Transverse colon (tissue), 4 donors: Measurements from ENCODE around the gene ATP2A1. TPM values are rescaled to one million over a fixed set of nuclear protein-coding genes. Genes with fewer than 3 reads are reported as not detected.

Experiments used
- DNase-seq: peaks from one replicate; pipeline ENCODE4 v3.0.0-alpha.2; 2019
- H3K27ac ChIP-seq, 4 donors: fragments of 200-600 bp; sonication (generic); 2 replicates each; pipeline ENCODE4 v1.5.1; 2016 to 2018; ENCODE audit warnings: inconsistent platforms in 4 of 4
- H3K27me3 ChIP-seq: fragments of 200-600 bp; sonication (generic); 2 replicates; pipeline ENCODE4 v1.5.1; 2017; ENCODE audit warnings: inconsistent platforms
- H3K36me3 ChIP-seq, 4 donors: fragments of 200-600 bp; sonication (generic); 2 replicates each; pipeline ENCODE4 v1.5.1; 2017 to 2019; ENCODE audit warnings: inconsistent platforms in 4 of 4
- H3K4me1 ChIP-seq, 4 donors: fragments of 200-600 bp; sonication (generic); 2 replicates each; pipeline ENCODE4 v1.5.1; 2017 to 2020; ENCODE audit warnings: inconsistent platforms in 4 of 4
- H3K4me3 ChIP-seq, 4 donors: fragments of 200-600 bp; sonication (generic); 1 replicate in 1 of 4; 2 replicates in 3 of 4; pipeline versions ENCODE4 v1.5.1 to v1.6.1; 2017 to 2019; ENCODE audit warnings: inconsistent platforms in 4 of 4
- H3K9me3 ChIP-seq, 2 donors: fragments of 200-600 bp; sonication (generic); 2 replicates each; pipeline ENCODE4 v1.5.1; 2017 to 2019; ENCODE audit warnings: inconsistent platforms in 2 of 2
- CTCF ChIP-seq, 5 experiments: fragments of 200-600 bp in 3 of 5; fragments of 450-650 bp in 2 of 5; sonication (generic) in 3 of 5; IDR thresholded peaks; 1 replicate in 2 of 5; 2 replicates in 3 of 5; pipeline ENCODE4 v1.5.1; 2016 to 2017; ENCODE audit warnings: antibody characterized with exemption in 5 of 5, inconsistent platforms in 3 of 5, mild to moderate bottlenecking in 2 of 5, moderate library complexity in 1 of 5
- EP300 ChIP-seq: sonication (generic); formaldehyde crosslinking; IDR thresholded peaks from one replicate; pipeline ENCODE4 v1.6.1; 2017; ENCODE audit warnings: antibody characterized with exemption, low read depth
- POLR2A ChIP-seq: fragments of 450-650 bp; IDR thresholded peaks from one replicate; pipeline ENCODE4 v1.6.1; 2016; ENCODE audit warnings: antibody characterized with exemption, mild to moderate bottlenecking, moderate library complexity
- POLR2AphosphoS5 ChIP-seq, 3 donors: sonication (generic); formaldehyde crosslinking; IDR thresholded peaks; one replicate each; pipeline ENCODE4 v1.6.1; 2016; ENCODE audit warnings: antibody characterized with exemption in 3 of 3
- WGBS, 2 donors: methylation state at CpG; one replicate each; pipeline ENCODE4 v1.1.5; 2018; ENCODE audit warnings: low coverage in 1 of 2; 5-methylcytosine and 5-hydroxymethylcytosine counted together
- in situ Hi-C, 4 donors: fragments of 200-750 bp; cut with MboI; loops; one replicate each; pipeline versions ENCODE4 v1.15.0 to v1.15.1; 2017; ENCODE audit warnings: low sequenced_read_pairs in 3 of 4, low pct_ligation_motif_present in 1 of 4, low pct_unique_long_range_greater_than_20kb in 1 of 4
- intact Hi-C: fragments of 100-400 bp; cut with DNase I; formaldehyde crosslinking; loops from one replicate; pipeline ENCODE4 v1.15.1; 2023; ENCODE audit warnings: low total_unique reads
- total RNA-seq, 4 donors: library from RNA; depleted of rRNA; stranded (reverse); fragments of >200 nt; gene quantifications; one replicate each; pipeline ENCODE4 v1.1.0, GENCODE V29; 2016

ATP2A1 gene
- total RNA-seq, 4 donors from 2014 or later = 1.1 to 3.2 (median 1.4) TPM; not detected in 1

GRCh38 chr16:28859326-28859725, 19.0 kb upstream of the ATP2A1 start:
- 83 to 84% methylated on average over 4 of the region's 4 CpGs for WGBS, 2 donors
- H3K9me3 ChIP-seq = no peaks in the 10 kb centered on the region
- no peak overlapping the region for H3K4me3 ChIP-seq
- H3K4me1 ChIP-seq = peaks cover 0 to 8% (median 5%) of the 10 kb centered on the region in 4 donors
- no peaks in the 10 kb centered on the region for H3K27me3 ChIP-seq
- H3K36me3 ChIP-seq = no peaks in the 10 kb centered on the region
- TF ChIP-seq POLR2AphosphoS5 (IDR thresholded peaks at IDR 0.05) (no peak), CTCF (IDR thresholded peaks at IDR 0.05) (no peak), EP300 (no peak), POLR2A (no peak)
- no peak for DNase-seq
- no peak overlapping the region for H3K27ac ChIP-seq
- intact Hi-C loops (no loop called here), in situ Hi-C loops (no loop called here)

DNA sequence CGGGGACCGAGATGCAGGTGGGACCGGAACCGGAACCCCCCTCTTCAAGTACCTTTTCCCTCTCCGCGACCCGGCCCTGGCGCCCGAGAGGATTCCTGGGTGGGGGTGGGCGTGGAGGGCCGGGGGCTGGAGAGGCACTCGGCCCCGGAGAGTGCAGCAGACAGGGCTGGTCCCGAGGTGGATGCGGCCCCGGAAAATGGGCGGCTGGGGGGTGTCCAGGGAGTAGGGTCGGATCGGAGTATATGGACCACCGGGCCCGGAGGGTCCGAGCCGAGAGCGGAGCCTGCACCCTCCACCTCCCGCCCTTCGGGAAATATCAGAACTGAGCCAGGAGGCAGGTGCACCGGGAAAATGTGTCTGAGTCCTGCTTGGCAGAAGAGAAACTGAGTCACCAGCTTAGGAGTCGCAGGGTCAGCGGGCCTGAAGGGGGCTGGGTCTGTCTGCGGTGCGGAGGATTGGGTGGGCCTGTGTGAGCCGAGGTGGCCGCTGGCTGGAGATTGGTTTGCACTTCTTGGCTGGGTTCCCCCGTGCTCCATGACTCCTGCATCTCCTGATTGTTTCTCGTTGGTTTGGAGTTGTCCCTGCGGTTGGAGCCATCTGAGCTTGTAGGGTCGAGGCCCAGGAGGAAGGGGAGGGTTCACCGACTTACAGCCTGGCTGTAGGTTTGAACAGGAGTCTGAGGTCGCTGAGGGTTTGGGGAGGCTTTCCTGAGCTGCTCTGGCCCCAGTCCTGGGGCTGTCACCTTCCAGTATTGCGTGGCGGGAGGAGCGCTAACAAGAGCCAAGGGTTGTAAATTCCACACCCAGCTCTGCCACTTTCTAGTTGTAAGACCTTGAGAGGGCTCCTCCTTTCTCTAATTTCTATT, 14.1 kb upstream of the ATP2A1 start:
- no peaks in the 10 kb centered on the region for H3K9me3 ChIP-seq
- H3K27me3 ChIP-seq = no peaks in the 10 kb centered on the region
- TF ChIP-seq EP300 (no peak), POLR2A (peak; percentile 22), POLR2AphosphoS5 (IDR thresholded peaks at IDR 0.05) (peak in 2 of 3 donors; percentile 42 to 52), CTCF (IDR thresholded peaks at IDR 0.05) (no peak)
- peaks cover 0 to 24% (median 11%) of the 10 kb centered on the region in 4 donors for H3K36me3 ChIP-seq
- H3K4me3 ChIP-seq = peak overlapping the region; percentile 62 to 96 (median 82)
- DNase-seq = peak; percentile 65
- intact Hi-C loops = loop anchor here (5.0 kb wide), 1 partner anchor 312 kb away; the partner anchor contains the start of gene SGF29
- peaks cover 13 to 27% (median 24%) of the 10 kb centered on the region in 4 donors for H3K4me1 ChIP-seq
- in situ Hi-C loops = loop anchor here in 1 of 4 donors (10.0 kb wide), 1 partner anchor 81 kb away; no protein-coding TSS in a partner anchor
- 4% methylated on average over 27 of the region's 42 CpGs; no CpG with 5 or more reads in 1 of the 2 donors for WGBS, 2 donors
- peak overlapping the region; percentile 92 to 99 (median 95) for H3K27ac ChIP-seq

- H3K4me1 ChIP-seq = peaks cover 13 to 27% (median 24%) of the 10 kb centered on the region in 4 donors
- intact Hi-C loops = no loop called here
- peak overlapping the region in 2 of 4 donors; percentile 80 to 85 for H3K4me3 ChIP-seq
- in situ Hi-C loops = loop anchor here in 1 of 4 donors (10.0 kb wide), 1 partner anchor 80 kb away; no protein-coding TSS in a partner anchor
- peaks cover 0 to 34% (median 15%) of the 10 kb centered on the region in 4 donors for H3K36me3 ChIP-seq
- H3K9me3 ChIP-seq = no peaks in the 10 kb centered on the region
- 13 to 78% methylated on average over 1 to 12 of the region's 12 CpGs for WGBS, 2 donors
- no peak for TF ChIP-seq EP300
- TF ChIP-seq POLR2AphosphoS5 (IDR thresholded peaks at IDR 0.05) = no peak
- no peak for TF ChIP-seq CTCF (IDR thresholded peaks at IDR 0.05)
- no peak for TF ChIP-seq POLR2A
- peak overlapping the region; percentile 92 to 99 (median 95) for H3K27ac ChIP-seq
- H3K27me3 ChIP-seq = no peaks in the 10 kb centered on the region
- no peak for DNase-seq
These were observed 13.1 kb upstream of the ATP2A1 start for GRCh38 chr16:28865001-28865688.
